IMR-90 (cell line): ENCODE data around the gene AHCYL1. TPM values are rescaled to one million over a fixed set of nuclear protein-coding genes. Genes with fewer than 3 reads are reported as not detected.

Experiments
- ATAC-seq: fragments of 200-7000 bp; cut with Tn5 transposase; 2 replicates; pipeline ENCODE4 v1.9.1; 2020; ENCODE audit warnings: low read depth, mild to moderate bottlenecking, moderate library complexity
- BruUV-seq: library from RNA; stranded (reverse); fragments of 400-500 nt; replicated peaks from 2 replicates; lab custom pipeline; 2021; lab: Mats Ljungman, UMichigan
- CTCF ChIA-PET: fragments of 300-600 bp; formaldehyde crosslinking; extraction: SDS; loops from one replicate; lab custom pipeline; 2021; ENCODE audit warnings: antibody characterized with exemption; lab: Yijun Ruan, JAX
- POLR2A ChIA-PET: fragments of 300-600 bp; sonication (Branson Sonifier 250); formaldehyde crosslinking; loops from one replicate; lab custom pipeline; 2022; ENCODE audit warnings: antibody characterized with exemption; ENCODE audit not compliant: unreplicated experiment; lab: Charles Lee
- DNase-seq: peaks from one replicate; pipeline ENCODE4 v3.0.0; 2013
- H2AFZ ChIP-seq: replicated peaks from 2 replicates; pipeline ENCODE3; 2013; ENCODE audit warnings: low read length, mild to moderate bottlenecking; ENCODE audit not compliant: poor library complexity
- H2AK5ac ChIP-seq: 2 replicates; pipeline ENCODE4 v1.6.1; 2013; ENCODE audit warnings: low read depth, low read length, inconsistent platforms
- H2AK9ac ChIP-seq: replicated peaks from 2 replicates; pipeline ENCODE3; 2013; ENCODE audit warnings: mild to moderate bottlenecking, low read depth, low read length, moderate library complexity; ENCODE audit not compliant: poor library complexity
- H2BK120ac ChIP-seq: 2 replicates; pipeline ENCODE4 v1.6.1; 2013; ENCODE audit warnings: low read depth, low read length, inconsistent platforms
- H2BK15ac ChIP-seq: 3 replicates; pipeline ENCODE4 v1.6.1; 2013; ENCODE audit warnings: low read depth, low read length, inconsistent platforms
- H2BK20ac ChIP-seq: 2 replicates; pipeline ENCODE4 v1.6.1; 2013; ENCODE audit warnings: low read depth, mild to moderate bottlenecking, inconsistent platforms, low read length, moderate library complexity
- H2BK5ac ChIP-seq: 2 replicates; pipeline ENCODE4 v1.6.1; 2013; ENCODE audit warnings: mild to moderate bottlenecking, low read depth, low read length, inconsistent platforms; ENCODE audit not compliant: poor library complexity, severe bottlenecking
- H3K14ac ChIP-seq: replicated peaks from 2 replicates; pipeline ENCODE4 v1.6.1; 2013; ENCODE audit warnings: low read depth, low read length, inconsistent platforms
- H3K18ac ChIP-seq: 2 replicates; pipeline ENCODE4 v1.6.1; 2013; ENCODE audit warnings: low read depth, low read length, control low read depth
- H3K23ac ChIP-seq: 2 replicates; pipeline ENCODE4 v1.6.1; 2013; ENCODE audit warnings: low read depth, low read length, inconsistent platforms
- H3K27ac ChIP-seq: 2 replicates; pipeline ENCODE4 v1.5.1; 2013; ENCODE audit warnings: mild to moderate bottlenecking, control low read depth, low read length; ENCODE audit not compliant: insufficient read depth
- H3K27me3 ChIP-seq: 2 replicates; pipeline ENCODE4 v1.6.1; 2013; ENCODE audit warnings: low read length; ENCODE audit not compliant: control insufficient read depth, insufficient read depth
- H3K36me3 ChIP-seq: 2 replicates; pipeline ENCODE4 v1.6.1; 2013; ENCODE audit warnings: low read length, mixed read lengths; ENCODE audit not compliant: control insufficient read depth, insufficient read depth
- H3K4ac ChIP-seq: 2 replicates; pipeline ENCODE4 v1.6.1; 2013; ENCODE audit warnings: low read depth, low read length, inconsistent platforms
- H3K4me1 ChIP-seq: 2 replicates; pipeline ENCODE4 v1.6.1; 2013; ENCODE audit warnings: low read length, mixed read lengths; ENCODE audit not compliant: control insufficient read depth, insufficient read depth
- H3K4me2 ChIP-seq: 2 replicates; pipeline ENCODE4 v1.6.1; 2013; ENCODE audit warnings: low read depth, mild to moderate bottlenecking, control low read depth, low read length, moderate library complexity
- H3K4me3 ChIP-seq: 2 replicates; pipeline ENCODE4 v1.5.1; 2013; ENCODE audit warnings: low read depth, mild to moderate bottlenecking, control low read depth, low read length, moderate library complexity; ENCODE audit not compliant: insufficient read depth
- H3K56ac ChIP-seq: 2 replicates; pipeline ENCODE4 v1.6.1; 2013; ENCODE audit warnings: low read length, inconsistent platforms; ENCODE audit not compliant: insufficient read depth; ENCODE audit errors: extremely low read depth
- H3K79me1 ChIP-seq, 2 experiments: 2 replicates each; pipeline ENCODE4 v1.6.1; 2013; ENCODE audit warnings: low read length in 2 of 2, inconsistent platforms in 1 of 2, low read depth in 1 of 2
- H3K9ac ChIP-seq: 2 replicates; pipeline ENCODE4 v1.6.1; 2013; ENCODE audit warnings: low read depth, low read length, control low read depth
- H3K9me1 ChIP-seq: 2 replicates; pipeline ENCODE4 v1.6.1; 2013; ENCODE audit warnings: low read length, inconsistent platforms; ENCODE audit not compliant: insufficient read depth
- H3K9me3 ChIP-seq: 2 replicates; pipeline ENCODE4 v1.6.1; 2013; ENCODE audit warnings: low read length; ENCODE audit not compliant: control insufficient read depth, insufficient read depth
- H4K20me1 ChIP-seq: 2 replicates; pipeline ENCODE4 v1.6.1; 2013; ENCODE audit warnings: low read length, inconsistent platforms; ENCODE audit not compliant: insufficient read depth
- H4K5ac ChIP-seq: 2 replicates; pipeline ENCODE4 v1.6.1; 2013; ENCODE audit warnings: mild to moderate bottlenecking, low read depth, low read length, control low read depth
- H4K8ac ChIP-seq, 2 experiments: 2 replicates each; pipeline ENCODE4 v1.6.1; 2013; ENCODE audit warnings: low read depth in 2 of 2, low read length in 2 of 2, control low read depth in 1 of 2, inconsistent platforms in 1 of 2
- H4K91ac ChIP-seq: 2 replicates; pipeline ENCODE4 v1.6.1; 2013; ENCODE audit warnings: low read depth, low read length, inconsistent platforms; ENCODE audit not compliant: insufficient read depth
- CEBPB ChIP-seq: IDR thresholded peaks from 2 replicates; pipeline ENCODE4 v1.6.1; 2012; ENCODE audit warnings: low read depth, low read length, improper control_type of control experiment
- CHD1 ChIP-seq: IDR thresholded peaks from 2 replicates; pipeline ENCODE4 v1.6.1; 2012; ENCODE audit warnings: low read depth, low read length, improper control_type of control experiment
- FOS ChIP-seq: fragments of 150-350 bp; IDR thresholded peaks from 2 replicates; pipeline ENCODE4 v1.6.1; 2016; ENCODE audit warnings: low read depth, low read length
- MAFK ChIP-seq: IDR thresholded peaks from 2 replicates; pipeline ENCODE4 v1.6.1; 2012; ENCODE audit warnings: low read depth, low read length, improper control_type of control experiment
- MAZ ChIP-seq: IDR thresholded peaks from 2 replicates; pipeline ENCODE4 v1.6.1; 2012; ENCODE audit warnings: low read depth, mild to moderate bottlenecking, low read length, improper control_type of control experiment, moderate library complexity, borderline replicate concordance
- NFE2L2 ChIP-seq: fragments of 150-350 bp; IDR thresholded peaks from 2 replicates; pipeline ENCODE4 v1.6.1; 2016; ENCODE audit warnings: low read depth, mild to moderate bottlenecking, low read length
- SMC3 ChIP-seq: fragments of 150-350 bp; IDR thresholded peaks from 2 replicates; pipeline ENCODE4 v1.6.1; 2016; ENCODE audit warnings: low read depth, mild to moderate bottlenecking, antibody characterized with exemption, low read length, moderate library complexity
- WGBS, 2 experiments: methylation state at CpG; one replicate each; pipeline versions ENCODE4 v1.1.5 to v1.1.7; 2013; ENCODE audit warnings: missing lambda C conversion rate in 2 of 2; ENCODE audit not compliant: insufficient read length in 1 of 2; ENCODE audit errors: extremely low coverage in 2 of 2; 5-methylcytosine and 5-hydroxymethylcytosine counted together
- dilution Hi-C: fragments of 300-500 bp; cut with HindIII; formaldehyde crosslinking; loops from one replicate; pipeline ENCODE4 v1.14.3; 2018; ENCODE audit warnings: low sequenced_read_pairs; ENCODE audit not compliant: unreplicated experiment
- in situ Hi-C: fragments of 300-500 bp; cut with MboI; formaldehyde crosslinking; loops from 3 replicates; pipeline ENCODE4 v1.14.3; 2019; ENCODE audit warnings: low sequenced_read_pairs, inconsistent platforms, mixed read lengths
- intact Hi-C: fragments of 100-400 bp; cut with micrococcal nuclease; formaldehyde crosslinking; loops from 2 replicates; pipeline ENCODE4 v1.10.0; 2022
- polyA plus RNA-seq, 3 experiments: library from polyadenylated mRNA; depleted of rRNA; stranded (reverse); fragments of >200 nt; gene quantifications; 2 replicates each; pipeline ENCODE4 v1.2.3, GENCODE V29; 2012; ENCODE audit warnings: low replicate concordance in 1 of 3
- total RNA-seq: library from RNA; depleted of rRNA; stranded (reverse); fragments of >200 nt; gene quantifications from 2 replicates; pipeline ENCODE4 v1.2.3, GENCODE V29; 2012
- TF ChIP-seq, protein P1 (sequence below): fragments of 150-350 bp; IDR thresholded peaks from 2 replicates; pipeline ENCODE4 v1.6.1; 2016; ENCODE audit warnings: low read depth, mild to moderate bottlenecking, low read length, moderate library complexity, borderline replicate concordance

Gene AHCYL1
- total and polyA plus RNA-seq, 2 of the 4 experiments (the other 2 are of a cell fraction), result 75.1 to 76.0 TPM

DNA sequence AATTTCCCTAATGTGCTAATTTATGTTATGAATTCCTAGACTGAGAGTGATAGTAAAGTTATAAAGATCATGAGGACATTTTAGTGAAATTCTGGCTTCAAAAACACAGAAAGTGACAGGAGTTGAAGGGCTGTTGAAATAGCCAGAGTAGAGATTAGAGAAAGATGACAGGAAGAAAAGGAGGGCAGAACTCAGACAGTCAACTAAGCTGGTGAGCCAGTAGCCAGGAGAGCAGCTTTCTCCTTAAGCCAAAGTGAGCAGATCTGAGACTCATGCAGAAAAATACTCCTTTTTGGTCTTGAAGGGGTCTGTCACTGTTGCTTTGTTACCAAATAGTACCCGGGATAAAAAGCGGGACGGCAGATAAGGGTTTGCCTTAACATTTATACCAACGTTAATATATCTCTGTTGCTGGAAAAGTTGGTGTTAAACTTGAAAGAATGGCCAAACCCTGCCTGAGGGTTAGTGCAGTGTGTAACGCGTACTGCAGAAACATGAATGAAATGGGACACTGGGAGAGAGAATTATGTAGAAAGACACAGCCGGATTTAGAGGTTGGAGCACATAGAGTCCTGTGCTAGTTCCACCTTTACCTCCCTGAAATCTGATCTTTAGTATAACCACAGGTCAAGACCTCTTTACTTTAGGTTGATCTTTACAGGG, 12.8 kb downstream of the AHCYL1 start:
- H2BK20ac ChIP-seq, result no peak overlapping the region
- H2AFZ ChIP-seq, result no peak overlapping the region
- peak overlapping the region; percentile 64; the same call in 1 of the 2 replicates for H3K23ac ChIP-seq
- intact Hi-C loops, result no loop called here
- H2BK5ac ChIP-seq, result no peak overlapping the region
- H2BK15ac ChIP-seq, result no peak overlapping the region
- no peaks in the 10 kb centered on the region for H3K9me3 ChIP-seq
- H3K27me3 ChIP-seq, result no peaks in the 10 kb centered on the region
- H3K4ac ChIP-seq, result no peak overlapping the region
- peaks cover 49% of the 10 kb centered on the region for H4K20me1 ChIP-seq
- no peak for DNase-seq
- H2AK5ac ChIP-seq, result no peak overlapping the region
- dilution Hi-C loops, result no loop called here
- BruUV-seq, result no TSS peak
- H4K91ac ChIP-seq, result no peak overlapping the region
- no peak overlapping the region for H3K18ac ChIP-seq
- H3K27ac ChIP-seq, result no peak overlapping the region
- no peak overlapping the region for H4K8ac ChIP-seq
- TF ChIP-seq SMC3, result no peak
- no peak for TF ChIP-seq MAFK
- no peak for TF ChIP-seq CHD1
- TF ChIP-seq NFE2L2, result no peak
- no peak for TF ChIP-seq CEBPB
- TF ChIP-seq, protein P1, sequence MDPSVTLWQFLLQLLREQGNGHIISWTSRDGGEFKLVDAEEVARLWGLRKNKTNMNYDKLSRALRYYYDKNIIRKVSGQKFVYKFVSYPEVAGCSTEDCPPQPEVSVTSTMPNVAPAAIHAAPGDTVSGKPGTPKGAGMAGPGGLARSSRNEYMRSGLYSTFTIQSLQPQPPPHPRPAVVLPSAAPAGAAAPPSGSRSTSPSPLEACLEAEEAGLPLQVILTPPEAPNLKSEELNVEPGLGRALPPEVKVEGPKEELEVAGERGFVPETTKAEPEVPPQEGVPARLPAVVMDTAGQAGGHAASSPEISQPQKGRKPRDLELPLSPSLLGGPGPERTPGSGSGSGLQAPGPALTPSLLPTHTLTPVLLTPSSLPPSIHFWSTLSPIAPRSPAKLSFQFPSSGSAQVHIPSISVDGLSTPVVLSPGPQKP, result no peak
- no peak for TF ChIP-seq FOS
- no peak for TF ChIP-seq MAZ
- no peak overlapping the region for H3K56ac ChIP-seq
- no peak overlapping the region for H2AK9ac ChIP-seq
- H4K5ac ChIP-seq, result no peak overlapping the region
- no peak overlapping the region for H3K4me2 ChIP-seq
- POLR2A ChIA-PET, result no interaction called here
- H2BK120ac ChIP-seq, result no peak overlapping the region
- H3K4me3 ChIP-seq, result no peak overlapping the region
- H3K79me1 ChIP-seq, result peaks cover 35 to 80% of the 10 kb centered on the region in 2 experiments
- H3K14ac ChIP-seq, result 0 out of 2 replicates have a peak overlapping the region, but pooled peaks have one; percentile 34
- no peak overlapping the region for H3K9ac ChIP-seq
- peaks cover 6% of the 10 kb centered on the region for H3K4me1 ChIP-seq
- in situ Hi-C loops, result no loop called here
- no CpG with 5 or more reads among the region's 7 CpGs for WGBS, 2 experiments
- 0 out of 2 replicates have a peak, but pooled peaks cover 3% of the 10 kb centered on the region for H3K36me3 ChIP-seq
- no peak for ATAC-seq
- CTCF ChIA-PET, result interaction anchor here (0.7 to 2.4 kb wide), 2 partner anchors 13 kb away, joined by 3 to 10 read pairs; partner anchors contain the start of gene AHCYL1
- H3K9me1 ChIP-seq, result peaks cover 16% of the 10 kb centered on the region
